Vagina (tissue), 2 donors: ENCODE measurements around the gene C16orf86. TPM values are rescaled to one million over a fixed set of nuclear protein-coding genes. Genes with fewer than 3 reads are reported as not detected.
A peak's percentile ranks its signal among the peaks of the same experiment; 100 is the strongest.

Source experiments
- DNase-seq, 2 donors: peaks; one replicate each; pipeline ENCODE4 v3.0.0-alpha.2; 2017; ENCODE audit errors: extremely low spot score in 2 of 2
- H3K27ac ChIP-seq: fragments of 200-600 bp; sonication (generic); one replicate; pipeline ENCODE4 v1.5.1; 2019
- H3K27me3 ChIP-seq: fragments of 200-600 bp; sonication (generic); one replicate; pipeline ENCODE4 v1.5.1; 2019
- H3K36me3 ChIP-seq, 2 donors: fragments of 200-600 bp; sonication (generic); one replicate each; pipeline ENCODE4 v1.5.1; 2017 to 2019
- H3K4me1 ChIP-seq: fragments of 200-600 bp; sonication (generic); one replicate; pipeline ENCODE4 v1.5.1; 2019
- H3K4me3 ChIP-seq, 2 donors: fragments of 200-600 bp; sonication (generic); 1 replicate in 1 of 2; 2 replicates in 1 of 2; pipeline ENCODE4 v1.5.1; 2016 to 2019
- H3K9me3 ChIP-seq: fragments of 200-600 bp; sonication (generic); one replicate; pipeline ENCODE4 v1.5.1; 2019
- POLR2A ChIP-seq, 2 donors: fragments of 450-650 bp; IDR thresholded peaks; one replicate each; pipeline ENCODE4 v1.6.1; 2017; ENCODE audit warnings: antibody characterized with exemption in 2 of 2, mild to moderate bottlenecking in 2 of 2, moderate library complexity in 2 of 2
- POLR2AphosphoS5 ChIP-seq, 2 donors: sonication (generic); formaldehyde crosslinking; IDR thresholded peaks; one replicate each; pipeline ENCODE4 v1.9.0; 2017; ENCODE audit warnings: antibody characterized with exemption in 2 of 2, mild to moderate bottlenecking in 2 of 2, low read depth in 1 of 2; ENCODE audit not compliant: insufficient read depth in 1 of 2
- intact Hi-C: fragments of 100-400 bp; cut with DNase I; formaldehyde crosslinking; loops from one replicate; pipeline ENCODE4 v1.15.1; 2023
- total RNA-seq: library from RNA; depleted of rRNA; stranded (reverse); fragments of >200 nt; gene quantifications from one replicate; pipeline ENCODE4 v1.2.3, GENCODE V29; 2016
- TF ChIP-seq, protein P1 (sequence below), 3 experiments: fragments of 450-650 bp in 2 of 3; fragments of 200-600 bp in 1 of 3; sonication (generic) in 1 of 3; IDR thresholded peaks; one replicate each; pipeline ENCODE4 v1.5.1; 2017 to 2019; ENCODE audit warnings: antibody characterized with exemption in 3 of 3, mild to moderate bottlenecking in 2 of 3, moderate library complexity in 2 of 3

The C16orf86 gene
- total RNA-seq, 1 donor from 2014 or later = 10.3 TPM

DNA sequence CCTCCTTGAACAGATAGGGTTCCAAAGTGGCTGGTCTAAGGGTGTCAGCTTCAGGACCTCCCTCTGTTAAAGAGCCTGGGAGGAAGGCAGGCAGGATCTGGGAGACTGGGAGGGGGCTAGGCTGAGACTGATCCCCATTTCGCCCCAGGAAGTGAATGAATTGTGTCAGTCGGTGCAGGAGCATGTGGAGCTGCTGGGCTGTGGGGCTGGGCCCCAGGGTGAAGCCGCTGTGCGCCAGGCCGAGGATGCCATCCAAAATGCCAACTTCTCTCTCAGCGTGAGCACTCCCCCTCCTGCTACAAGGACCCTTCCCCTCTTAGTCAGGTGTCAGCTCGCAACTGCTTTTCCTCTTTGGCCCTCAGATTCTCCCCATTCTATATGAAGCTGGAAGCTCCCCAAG is 15.6 kb upstream of the C16orf86 start:
- intact Hi-C loops = no loop called here
- Histone ChIP-seq H3K27ac (no peak overlapping the region), H3K4me3 (no peak overlapping the region), H3K27me3 (peaks cover 12% of the 10 kb centered on the region), H3K9me3 (no peaks in the 10 kb centered on the region), H3K36me3 (no peaks in the 10 kb centered on the region), H3K4me1 (peaks cover 25% of the 10 kb centered on the region)
- DNase-seq = no peak
- TF ChIP-seq POLR2A (IDR thresholded peaks at IDR 0.05) (no peak), POLR2AphosphoS5 (IDR thresholded peaks at IDR 0.05; ENCODE audit: insufficient read depth in 1 of 2, low read depth in 1 of 2) (no peak)
- TF ChIP-seq, protein P1, sequence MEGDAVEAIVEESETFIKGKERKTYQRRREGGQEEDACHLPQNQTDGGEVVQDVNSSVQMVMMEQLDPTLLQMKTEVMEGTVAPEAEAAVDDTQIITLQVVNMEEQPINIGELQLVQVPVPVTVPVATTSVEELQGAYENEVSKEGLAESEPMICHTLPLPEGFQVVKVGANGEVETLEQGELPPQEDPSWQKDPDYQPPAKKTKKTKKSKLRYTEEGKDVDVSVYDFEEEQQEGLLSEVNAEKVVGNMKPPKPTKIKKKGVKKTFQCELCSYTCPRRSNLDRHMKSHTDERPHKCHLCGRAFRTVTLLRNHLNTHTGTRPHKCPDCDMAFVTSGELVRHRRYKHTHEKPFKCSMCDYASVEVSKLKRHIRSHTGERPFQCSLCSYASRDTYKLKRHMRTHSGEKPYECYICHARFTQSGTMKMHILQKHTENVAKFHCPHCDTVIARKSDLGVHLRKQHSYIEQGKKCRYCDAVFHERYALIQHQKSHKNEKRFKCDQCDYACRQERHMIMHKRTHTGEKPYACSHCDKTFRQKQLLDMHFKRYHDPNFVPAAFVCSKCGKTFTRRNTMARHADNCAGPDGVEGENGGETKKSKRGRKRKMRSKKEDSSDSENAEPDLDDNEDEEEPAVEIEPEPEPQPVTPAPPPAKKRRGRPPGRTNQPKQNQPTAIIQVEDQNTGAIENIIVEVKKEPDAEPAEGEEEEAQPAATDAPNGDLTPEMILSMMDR (IDR thresholded peaks at IDR 0.05) = no peak

DNA sequence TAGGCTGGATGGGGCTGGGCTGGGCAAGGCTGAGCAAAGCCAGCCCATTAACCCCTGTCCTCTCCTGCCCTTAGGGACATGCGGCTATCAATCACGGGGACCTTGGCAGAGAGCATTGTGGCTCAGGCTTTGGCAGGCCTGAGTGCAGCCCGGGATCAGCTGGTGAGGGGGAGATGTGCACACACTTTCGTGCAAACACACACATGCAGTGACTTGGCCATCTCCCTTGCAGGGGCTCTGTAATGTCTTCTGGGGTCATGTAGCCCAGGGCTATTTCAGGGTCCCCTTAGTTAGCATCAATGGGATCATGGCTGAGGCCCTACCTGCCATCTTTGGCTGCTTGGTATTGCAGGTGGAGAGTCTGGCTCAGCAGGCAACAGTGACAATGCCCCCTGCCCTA is 14.8 kb upstream of the C16orf86 start:
- Histone ChIP-seq H3K36me3 (peaks cover 0 to 2% of the 10 kb centered on the region in 2 donors), H3K27ac (no peak overlapping the region), H3K27me3 (peaks cover 12% of the 10 kb centered on the region), H3K4me1 (peaks cover 25% of the 10 kb centered on the region), H3K4me3 (no peak overlapping the region), H3K9me3 (no peaks in the 10 kb centered on the region)
- intact Hi-C loops = no loop called here
- TF ChIP-seq, protein P1 (IDR thresholded peaks at IDR 0.05) = no peak
- TF ChIP-seq POLR2AphosphoS5 (IDR thresholded peaks at IDR 0.05; ENCODE audit: insufficient read depth in 1 of 2, low read depth in 1 of 2) = no peak
- TF ChIP-seq POLR2A (IDR thresholded peaks at IDR 0.05) = no peak
- no peak for DNase-seq

DNA sequence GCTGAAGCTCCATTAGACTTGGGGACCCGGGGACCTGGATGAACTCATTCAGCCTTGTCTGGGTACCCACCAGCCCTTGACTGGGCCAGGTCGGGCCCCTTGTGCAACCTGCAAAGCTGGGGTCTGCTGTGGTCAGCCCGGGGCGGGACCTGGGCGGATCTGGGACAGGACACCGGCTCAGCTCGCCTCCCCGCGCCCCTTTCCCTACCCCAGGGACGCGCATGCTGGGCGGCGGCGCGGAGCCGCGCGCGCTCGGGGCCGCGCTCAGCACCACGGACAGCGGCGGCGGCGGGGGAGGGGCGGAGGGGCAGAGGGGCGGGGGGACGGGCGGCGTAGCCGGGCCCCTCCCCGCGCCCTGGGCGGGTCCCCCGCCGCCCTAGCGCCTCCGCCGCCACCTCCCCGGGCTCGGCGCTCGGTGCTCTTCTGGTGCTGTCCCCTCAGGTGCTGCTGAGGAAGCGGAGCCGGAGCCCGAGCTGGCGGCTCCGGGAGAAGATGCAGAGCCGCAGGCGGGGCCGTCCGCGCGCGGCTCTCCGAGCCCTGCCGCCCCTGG is 14.0 kb upstream of the C16orf86 start:
- Histone ChIP-seq H3K4me3 (peak overlapping the region; percentile 21 to 38), H3K9me3 (no peaks in the 10 kb centered on the region), H3K27me3 (peaks cover 12% of the 10 kb centered on the region), H3K36me3 (peaks cover 0 to 10% of the 10 kb centered on the region in 2 donors), H3K27ac (no peak overlapping the region), H3K4me1 (peaks cover 25% of the 10 kb centered on the region)
- DNase-seq = no peak
- TF ChIP-seq, protein P1 (IDR thresholded peaks at IDR 0.05) = no peak
- no peak for TF ChIP-seq POLR2AphosphoS5 (IDR thresholded peaks at IDR 0.05; ENCODE audit: insufficient read depth in 1 of 2, low read depth in 1 of 2)
- no peak for TF ChIP-seq POLR2A (IDR thresholded peaks at IDR 0.05)
- intact Hi-C loops = no loop called here

DNA sequence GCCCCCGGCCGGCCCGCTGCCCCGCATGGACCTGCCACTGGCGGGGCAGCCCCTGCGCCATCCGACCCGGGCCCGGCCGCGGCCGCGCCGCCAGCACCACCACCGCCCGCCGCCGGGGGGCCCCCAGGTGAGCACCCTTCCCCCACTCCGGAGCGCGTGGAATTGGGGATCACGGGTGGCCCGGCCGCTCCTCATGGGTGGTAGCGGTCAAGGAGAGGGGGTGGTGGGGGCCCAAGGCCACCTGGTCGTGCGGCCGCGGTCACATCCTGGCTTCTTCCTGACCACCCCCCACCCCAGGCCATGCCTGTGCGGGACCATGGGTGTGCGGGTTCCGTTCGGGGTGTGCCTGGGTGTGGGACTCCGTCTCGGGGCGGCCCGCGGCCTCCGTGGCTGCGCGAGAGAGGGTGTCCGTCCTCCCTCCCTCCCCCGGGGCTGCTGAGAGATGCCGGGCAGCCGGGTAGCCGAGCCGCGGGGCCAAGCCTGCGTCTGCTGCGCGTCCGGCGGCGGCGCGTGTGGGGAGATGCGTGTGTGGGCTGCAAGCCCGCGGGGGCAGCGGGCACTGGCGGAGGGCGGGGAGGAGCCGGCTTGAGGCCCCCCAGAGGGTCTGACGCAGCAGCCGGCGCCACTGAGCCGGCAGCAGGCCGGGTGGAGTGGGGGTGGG is 13.4 kb upstream of the C16orf86 start:
- H3K4me3 ChIP-seq = peak overlapping the region; percentile 21 to 38
- intact Hi-C loops = no loop called here
- TF ChIP-seq, protein P1 (IDR thresholded peaks at IDR 0.05) = no peak
- TF ChIP-seq POLR2AphosphoS5 (IDR thresholded peaks at IDR 0.05; ENCODE audit: insufficient read depth in 1 of 2, low read depth in 1 of 2) (no peak), POLR2A (IDR thresholded peaks at IDR 0.05) (no peak)
- peaks cover 12% of the 10 kb centered on the region for H3K27me3 ChIP-seq
- peaks cover 0 to 10% of the 10 kb centered on the region in 2 donors for H3K36me3 ChIP-seq
- no peak overlapping the region for H3K27ac ChIP-seq
- peaks cover 22% of the 10 kb centered on the region for H3K4me1 ChIP-seq
- H3K9me3 ChIP-seq = no peaks in the 10 kb centered on the region
- DNase-seq = no peak

DNA sequence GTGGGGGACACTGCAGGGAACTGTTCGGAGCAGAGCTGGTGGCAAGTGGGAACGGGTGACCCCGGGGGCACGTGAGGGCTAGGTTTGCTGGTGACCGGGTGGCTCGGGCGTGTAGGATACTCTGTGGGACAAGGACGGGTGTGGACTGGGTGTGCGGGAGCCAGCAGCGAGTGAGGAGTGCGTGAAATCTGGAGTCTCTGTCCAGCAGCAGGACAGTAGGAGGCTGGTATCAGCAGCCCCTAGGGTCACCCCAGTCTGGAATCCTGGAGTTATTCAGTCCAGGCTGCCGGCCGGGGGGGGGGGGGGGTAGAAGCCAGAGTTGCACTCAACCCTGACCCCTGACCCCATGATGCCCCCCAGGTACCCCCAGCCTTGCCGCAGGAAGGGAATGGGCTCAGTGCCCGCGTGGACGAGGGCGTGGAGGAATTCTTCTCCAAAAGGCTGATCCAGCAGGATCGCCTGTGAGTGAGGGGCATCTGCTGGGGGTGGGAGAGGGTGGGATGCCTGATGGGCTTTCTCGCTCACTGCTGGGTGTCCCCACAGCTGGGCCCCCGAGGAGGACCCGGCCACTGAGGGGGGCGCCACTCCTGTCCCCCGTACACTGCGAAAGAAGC is 12.7 kb upstream of the C16orf86 start:
- intact Hi-C loops = no loop called here
- Histone ChIP-seq H3K9me3 (no peaks in the 10 kb centered on the region), H3K36me3 (peaks cover 0 to 10% of the 10 kb centered on the region in 2 donors), H3K4me3 (peak overlapping the region; percentile 21 to 38), H3K4me1 (peaks cover 24% of the 10 kb centered on the region), H3K27me3 (peaks cover 12% of the 10 kb centered on the region), H3K27ac (no peak overlapping the region)
- TF ChIP-seq, protein P1 (IDR thresholded peaks at IDR 0.05) = no peak
- DNase-seq = no peak
